ENCODE measurements around the gene SUPT20HL2. TPM values are rescaled to one million over a fixed set of nuclear protein-coding genes. Genes with fewer than 3 reads are reported as not detected.
"Not testable (repeated sequence)": the region's sequence is repeated elsewhere in the genome, so short reads cannot be mapped to it uniquely, and the experiment has no call there.

Gene SUPT20HL2
- total RNA-seq: not detected

- H3K36me3 Mint-ChIP-seq (ENCODE audit: insufficient read depth in 2 of 2): no peaks in the 10 kb centered on the region
- H3K4me1 Mint-ChIP-seq (ENCODE audit: low read depth): no peaks in the 10 kb centered on the region
- DNase-seq: no peak
- peaks cover 28% of the 10 kb centered on the region for H3K27me3 Mint-ChIP-seq (ENCODE audit: low read depth)
- no peak within 1 kb of the TSS for H3K4me3 Mint-ChIP-seq
- no peak within 1 kb of the TSS for H3K27ac Mint-ChIP-seq
- no peaks in the 10 kb centered on the region for H3K9me3 Mint-ChIP-seq
- ATAC-seq (replicated peaks in 1 of 2): no peak
Measured at GRCh38 chrX:24314019-24314635, at the start of gene SUPT20HL2. SUPT20HL2 (minus strand) TSS chrX:24314069; CDS start chrX:24313315, 754 bp downstream.

- not testable (repeated sequence) for H3K36me3 Mint-ChIP-seq (ENCODE audit: insufficient read depth in 2 of 2); ATAC-seq (replicated peaks in 1 of 2); H3K4me3 Mint-ChIP-seq; DNase-seq; H3K27me3 Mint-ChIP-seq (ENCODE audit: low read depth); H3K27ac Mint-ChIP-seq; H3K9me3 Mint-ChIP-seq; H3K4me1 Mint-ChIP-seq (ENCODE audit: low read depth)
Measured at GRCh38 chrX:24362089-24362745, 48.3 kb upstream of the SUPT20HL2 start.

- no peak for DNase-seq
- no peak for ATAC-seq (replicated peaks in 1 of 2)
Measured at GRCh38 chrX:24360272-24360671, 46.4 kb upstream of the SUPT20HL2 start, which contains the start of gene SUPT20HL1. SUPT20HL1 (plus strand) TSS chrX:24360639; CDS start chrX:24362761, 2,122 bp downstream.

GRCh38 chrX:24357106-24357505, 43.2 kb upstream of the SUPT20HL2 start:
- Mint-ChIP-seq H3K9me3 (no peaks in the 10 kb centered on the region), H3K4me1 (ENCODE audit: low read depth) (no peaks in the 10 kb centered on the region), H3K4me3 (no peak overlapping the region), H3K27me3 (ENCODE audit: low read depth) (peaks cover 9% of the 10 kb centered on the region), H3K27ac (no peak overlapping the region), H3K36me3 (ENCODE audit: insufficient read depth in 2 of 2) (no peaks in the 10 kb centered on the region)
- ATAC-seq (replicated peaks in 1 of 2) (no peak), DNase-seq (no peak)

More at GRCh38 chrX:24360272-24360671, 46.4 kb upstream of the SUPT20HL2 start, which contains the start of gene SUPT20HL1:
- Mint-ChIP-seq H3K4me3 (no peak within 1 kb of the TSS), H3K36me3 (ENCODE audit: insufficient read depth in 2 of 2) (no peaks in the 10 kb centered on the region), H3K27me3 (ENCODE audit: low read depth) (peaks cover 9% of the 10 kb centered on the region), H3K27ac (no peak within 1 kb of the TSS), H3K9me3 (no peaks in the 10 kb centered on the region), H3K4me1 (ENCODE audit: low read depth) (no peaks in the 10 kb centered on the region)

GRCh38 chrX:24355095-24355494, 41.2 kb upstream of the SUPT20HL2 start:
- ATAC-seq (replicated peaks in 1 of 2): no peak
- Mint-ChIP-seq H3K27me3 (ENCODE audit: low read depth) (no peaks in the 10 kb centered on the region), H3K4me3 (no peak overlapping the region)

GRCh38 chrX:24350217-24350616, 36.3 kb upstream of the SUPT20HL2 start:
- no peak overlapping the region for H3K4me3 Mint-ChIP-seq
- DNase-seq: no peak
- H3K27me3 Mint-ChIP-seq (ENCODE audit: low read depth): no peaks in the 10 kb centered on the region
- no peak overlapping the region for H3K27ac Mint-ChIP-seq
- no peaks in the 10 kb centered on the region for H3K4me1 Mint-ChIP-seq (ENCODE audit: low read depth)
- H3K36me3 Mint-ChIP-seq (ENCODE audit: insufficient read depth in 2 of 2): no peaks in the 10 kb centered on the region
- ATAC-seq (replicated peaks in 1 of 2): no peak
- no peaks in the 10 kb centered on the region for H3K9me3 Mint-ChIP-seq

More at GRCh38 chrX:24355095-24355494, 41.2 kb upstream of the SUPT20HL2 start:
- DNase-seq: no peak
- H3K4me1 Mint-ChIP-seq (ENCODE audit: low read depth): no peaks in the 10 kb centered on the region
- H3K9me3 Mint-ChIP-seq: no peaks in the 10 kb centered on the region
- H3K27ac Mint-ChIP-seq: no peak overlapping the region
- H3K36me3 Mint-ChIP-seq (ENCODE audit: insufficient read depth in 2 of 2): no peaks in the 10 kb centered on the region

GRCh38 chrX:24347881-24348280, 34.0 kb upstream of the SUPT20HL2 start:
- no peak overlapping the region for H3K27ac Mint-ChIP-seq
- DNase-seq: no peak
- no peaks in the 10 kb centered on the region for H3K9me3 Mint-ChIP-seq
- no peaks in the 10 kb centered on the region for H3K4me1 Mint-ChIP-seq (ENCODE audit: low read depth)
- no peaks in the 10 kb centered on the region for H3K36me3 Mint-ChIP-seq (ENCODE audit: insufficient read depth in 2 of 2)
- H3K4me3 Mint-ChIP-seq: no peak overlapping the region
- ATAC-seq (replicated peaks in 1 of 2): no peak
- peaks cover 7% of the 10 kb centered on the region for H3K27me3 Mint-ChIP-seq (ENCODE audit: low read depth)

- Mint-ChIP-seq H3K36me3 (ENCODE audit: insufficient read depth in 2 of 2) (no peaks in the 10 kb centered on the region), H3K27ac (peak overlapping the region; percentile 68), H3K4me3 (peak overlapping the region in 1 of 2 donors; percentile 80), H3K9me3 (no peaks in the 10 kb centered on the region), H3K4me1 (ENCODE audit: low read depth) (no peaks in the 10 kb centered on the region), H3K27me3 (ENCODE audit: low read depth) (peaks cover 29% of the 10 kb centered on the region)
- peak; percentile 57 to 78 for ATAC-seq (replicated peaks in 1 of 2)
- DNase-seq: peak in 1 of 2 donors; percentile 2
Measured at GRCh38 chrX:24343719-24344118, 29.9 kb upstream of the SUPT20HL2 start.

- DNase-seq: no peak
- Mint-ChIP-seq H3K9me3 (no peaks in the 10 kb centered on the region), H3K27ac (no peak overlapping the region), H3K27me3 (ENCODE audit: low read depth) (peaks cover 29% of the 10 kb centered on the region), H3K4me3 (no peak overlapping the region), H3K4me1 (ENCODE audit: low read depth) (no peaks in the 10 kb centered on the region), H3K36me3 (ENCODE audit: insufficient read depth in 2 of 2) (no peaks in the 10 kb centered on the region)
- ATAC-seq (replicated peaks in 1 of 2): no peak
Measured at GRCh38 chrX:24341795-24342194, 27.9 kb upstream of the SUPT20HL2 start.

- H3K9me3 Mint-ChIP-seq: no peaks in the 10 kb centered on the region
- DNase-seq (no peak), ATAC-seq (replicated peaks in 1 of 2) (peak in 1 of 2 donors; percentile 58)
- no peaks in the 10 kb centered on the region for H3K4me1 Mint-ChIP-seq (ENCODE audit: low read depth)
- H3K4me3 Mint-ChIP-seq: no peak overlapping the region
- no peak overlapping the region for H3K27ac Mint-ChIP-seq
- peaks cover 29% of the 10 kb centered on the region for H3K27me3 Mint-ChIP-seq (ENCODE audit: low read depth)
- H3K36me3 Mint-ChIP-seq (ENCODE audit: insufficient read depth in 2 of 2): no peaks in the 10 kb centered on the region
Measured at GRCh38 chrX:24340501-24340900, 26.6 kb upstream of the SUPT20HL2 start.

- H3K9me3 Mint-ChIP-seq: no peaks in the 10 kb centered on the region
- ATAC-seq (replicated peaks in 1 of 2) (peak; percentile 31 to 38), DNase-seq (no peak)
- H3K27me3 Mint-ChIP-seq (ENCODE audit: low read depth): peaks cover 29% of the 10 kb centered on the region
- no peak overlapping the region for H3K27ac Mint-ChIP-seq
- H3K4me1 Mint-ChIP-seq (ENCODE audit: low read depth): no peaks in the 10 kb centered on the region
- H3K4me3 Mint-ChIP-seq: no peak overlapping the region
- H3K36me3 Mint-ChIP-seq (ENCODE audit: insufficient read depth in 2 of 2): no peaks in the 10 kb centered on the region
Measured at GRCh38 chrX:24339911-24340310, 26.0 kb upstream of the SUPT20HL2 start.

- H3K36me3 Mint-ChIP-seq (ENCODE audit: insufficient read depth in 2 of 2): peaks cover 0 to 2% of the 10 kb centered on the region in 2 donors
- H3K4me1 Mint-ChIP-seq (ENCODE audit: low read depth): no peaks in the 10 kb centered on the region
- no peak overlapping the region for H3K4me3 Mint-ChIP-seq
- ATAC-seq (replicated peaks in 1 of 2): no peak
- no peak for DNase-seq
- H3K9me3 Mint-ChIP-seq: peaks cover 0 to 7% of the 10 kb centered on the region in 2 donors
- H3K27ac Mint-ChIP-seq: no peak overlapping the region
- peaks cover 38% of the 10 kb centered on the region for H3K27me3 Mint-ChIP-seq (ENCODE audit: low read depth)
Measured at GRCh38 chrX:24335871-24336270, 22.0 kb upstream of the SUPT20HL2 start.

GRCh38 chrX:24334461-24334860, 20.6 kb upstream of the SUPT20HL2 start:
- Mint-ChIP-seq H3K4me1 (ENCODE audit: low read depth) (no peaks in the 10 kb centered on the region), H3K27ac (no peak overlapping the region), H3K27me3 (ENCODE audit: low read depth) (peaks cover 37% of the 10 kb centered on the region), H3K4me3 (no peak overlapping the region), H3K9me3 (peaks cover 0 to 7% of the 10 kb centered on the region in 2 donors), H3K36me3 (ENCODE audit: insufficient read depth in 2 of 2) (peaks cover 0 to 2% of the 10 kb centered on the region in 2 donors)
- ATAC-seq (replicated peaks in 1 of 2) (no peak), DNase-seq (no peak)

All from activated T-cell treated with anti-CD3 and anti-CD28 coated beads, Interleukin-2, amount 50 U/mL, for 72 hours (primary cell).